Stimulated activated CD4-positive, alpha-beta T cell treated with anti-CD3 and anti-CD28 coated beads, Interleukin-2, amount 100 ng/mL, for 24 hours (primary cell): Measurements from ENCODE around the gene EXOC3.
"Not testable (repeated sequence)": the region's sequence is repeated elsewhere in the genome, so short reads cannot be mapped to it uniquely, and the experiment has no call there.

Experiments
- DNase-seq, 2 donors: peaks; one replicate each; pipeline ENCODE4 v3.0.0-alpha.2; 2020

Gene EXOC3

GRCh38 chr5:474840-475661, 32.1 kb downstream of the EXOC3 start:
- DNase-seq: peak in 1 of 2 donors; percentile 37

GRCh38 chr5:475704-476101, 32.7 kb downstream of the EXOC3 start:
- DNase-seq: no peak

- no peak for DNase-seq
Observed at GRCh38 chr5:476102-476813, 33.3 kb downstream of the EXOC3 start.

- no peak for DNase-seq
Observed at GRCh38 chr5:476814-477175, 33.8 kb downstream of the EXOC3 start.

GRCh38 chr5:477247-477646, 34.3 kb downstream of the EXOC3 start:
- no peak for DNase-seq

GRCh38 chr5:477871-478270, 34.9 kb downstream of the EXOC3 start:
- DNase-seq: no peak

GRCh38 chr5:478369-478981, 35.5 kb downstream of the EXOC3 start:
- DNase-seq: no peak

- no peak for DNase-seq
Observed at GRCh38 chr5:478982-479535, 36.1 kb downstream of the EXOC3 start.

GRCh38 chr5:479566-480319, 36.8 kb downstream of the EXOC3 start:
- DNase-seq: no peak

GRCh38 chr5:481347-481746, 38.4 kb downstream of the EXOC3 start:
- no peak for DNase-seq

- no peak for DNase-seq
Observed at GRCh38 chr5:482021-482420, 39.0 kb downstream of the EXOC3 start.

- DNase-seq: no peak
Observed at GRCh38 chr5:482506-482905, 39.5 kb downstream of the EXOC3 start.

GRCh38 chr5:483011-483410, 40.0 kb downstream of the EXOC3 start:
- DNase-seq: no peak

GRCh38 chr5:483434-484140, 40.6 kb downstream of the EXOC3 start:
- DNase-seq: no peak

- DNase-seq: no peak
Observed at GRCh38 chr5:484556-484955, 41.6 kb downstream of the EXOC3 start.

- no peak for DNase-seq
Observed at GRCh38 chr5:485113-485945, 42.4 kb downstream of the EXOC3 start.

GRCh38 chr5:485946-486491, 43.0 kb downstream of the EXOC3 start:
- DNase-seq: no peak

GRCh38 chr5:486597-486996, 43.6 kb downstream of the EXOC3 start:
- not testable (repeated sequence) for DNase-seq

GRCh38 chr5:488241-488640, 45.3 kb downstream of the EXOC3 start:
- DNase-seq: no peak

- DNase-seq: no peak
Observed at GRCh38 chr5:488744-489688, 46.0 kb downstream of the EXOC3 start.
